ENCODE data around the gene BACH1.

- TF ChIP-seq EZH2 (IDR thresholded peaks at IDR 0.05; ENCODE audit: insufficient read depth, poor library complexity, severe bottlenecking) (no peak), EZH2phosphoT487 (IDR thresholded peaks at IDR 0.05; ENCODE audit: insufficient read depth, low read depth) (no peak)
Measured at GRCh38 chr21:29318354-29318753, 19.6 kb downstream of the BACH1 start.
